HepG2 (cell line): ENCODE measurements around the gene CDC42SE2. TPM values are rescaled to one million over a fixed set of nuclear protein-coding genes. Genes with fewer than 3 reads are reported as not detected.

Experiments
- ATAC-seq: fragments of 200-7000 bp; cut with Tn5 transposase; 3 replicates; pipeline ENCODE4 v1.9.1; 2020; ENCODE audit warnings: mild to moderate bottlenecking, moderate library complexity
- BruUV-seq: library from RNA; stranded (reverse); fragments of 400-500 nt; replicated peaks from 2 replicates; lab custom pipeline; 2021; lab: Mats Ljungman, UMichigan
- CTCF ChIA-PET: fragments of 300-600 bp; formaldehyde crosslinking; extraction: SDS; loops from one replicate; lab custom pipeline; 2021; ENCODE audit warnings: low total read pairs, inconsistent platforms, low intra/inter-chr PET ratio; lab: Yijun Ruan, JAX
- POLR2A ChIA-PET: fragments of 350-600 bp; sonication (Branson Sonifier 250); formaldehyde crosslinking; loops from one replicate; lab custom pipeline; 2020; ENCODE audit warnings: antibody characterized with exemption, inconsistent platforms; lab: Yijun Ruan, JAX
- DNase-seq: peaks from one replicate; pipeline ENCODE4 v3.0.0-alpha.2; 2015; ENCODE audit warnings: low spot score
- FAIRE-seq: peaks from 3 replicates; lab custom pipeline; 2011; peaks lifted over from hg19 to GRCh38; lab: Jason Lieb, UNC
- H2AFZ ChIP-seq: one replicate; pipeline ENCODE4 v1.6.1; 2011; ENCODE audit warnings: low read length, inconsistent platforms
- H3K27ac ChIP-seq: fragments of 300-600 bp; 3 replicates; pipeline ENCODE4 v1.8.0; 2011; ENCODE audit warnings: mixed run types, mild to moderate bottlenecking, mixed read lengths, low read length, inconsistent platforms; ENCODE audit not compliant: insufficient read depth; ENCODE audit errors: extremely low read length
- H3K27me3 ChIP-seq, 2 experiments: fragments of 200-600 bp in 1 of 2; 2 replicates in 1 of 2; 3 replicates in 1 of 2; pipeline versions ENCODE4 v1.6.0 to v1.8.0; 2011; ENCODE audit warnings: low read length in 2 of 2, mild to moderate bottlenecking in 2 of 2, moderate library complexity in 2 of 2, inconsistent platforms in 1 of 2; ENCODE audit not compliant: insufficient read depth in 2 of 2, control insufficient read depth in 1 of 2
- H3K36me3 ChIP-seq, 2 experiments: fragments of 200-600 bp in 1 of 2; replicated peaks in 1 of 2; 2 replicates in 1 of 2; 3 replicates in 1 of 2; pipeline versions ENCODE4 v1.5.1 to v1.8.0; 2011; ENCODE audit warnings: low read length in 2 of 2, inconsistent platforms in 1 of 2; ENCODE audit not compliant: insufficient read depth in 2 of 2, control insufficient read depth in 1 of 2
- H3K4me1 ChIP-seq: 2 replicates; pipeline ENCODE4 v1.5.1; 2012; ENCODE audit warnings: low read length, inconsistent platforms; ENCODE audit not compliant: insufficient read depth
- H3K4me2 ChIP-seq: 2 replicates; pipeline ENCODE4 v1.6.0; 2011; ENCODE audit warnings: low read depth, low read length, inconsistent platforms
- H3K4me3 ChIP-seq, 3 experiments: fragments of 200-600 bp in 1 of 3; sonication (generic), shearing (Covaris generic) in 1 of 3; replicated peaks in 1 of 3; 2 replicates each; pipeline ENCODE4 v1.5.1; 2011 to 2016; ENCODE audit warnings: low read length in 3 of 3, inconsistent platforms in 2 of 3, low read depth in 2 of 3, mild to moderate bottlenecking in 2 of 3, control low read depth in 1 of 3, mixed read lengths in 1 of 3; ENCODE audit not compliant: insufficient read depth in 1 of 3
- H3K79me2 ChIP-seq: one replicate; pipeline ENCODE4 v1.6.1; 2011; ENCODE audit warnings: low read length, inconsistent platforms; ENCODE audit not compliant: insufficient read depth
- H3K9ac ChIP-seq: 2 replicates; pipeline ENCODE4 v1.6.0; 2011; ENCODE audit warnings: mild to moderate bottlenecking, low read depth, low read length, inconsistent platforms; ENCODE audit not compliant: insufficient read depth
- H3K9me3 ChIP-seq: 2 replicates; pipeline ENCODE4 v1.5.1; 2012; ENCODE audit warnings: mild to moderate bottlenecking, low read length
- H4K20me1 ChIP-seq: 2 replicates; pipeline ENCODE4 v1.6.0; 2011; ENCODE audit warnings: inconsistent platforms, mild to moderate bottlenecking, low read length, moderate library complexity; ENCODE audit not compliant: insufficient read depth
- CREB3 ChIP-seq: sonication (generic); formaldehyde crosslinking; IDR thresholded peaks from 2 replicates; pipeline ENCODE4 v1.5.0; 2020; ENCODE audit warnings: missing genetic modification reagents
- E2F5 ChIP-seq: sonication (generic); formaldehyde crosslinking; conservative IDR thresholded peaks from 2 replicates; pipeline ENCODE4 v1.4.0; 2020; ENCODE audit warnings: missing genetic modification reagents
- JUNB ChIP-seq: sonication (generic); formaldehyde crosslinking; IDR thresholded peaks from 2 replicates; pipeline ENCODE4 v1.8.0; 2022; ENCODE audit warnings: missing genetic modification reagents, mild to moderate bottlenecking, borderline replicate concordance
- PAF1 ChIP-seq: IDR thresholded peaks from 2 replicates; pipeline ENCODE4 v1.6.1; 2016; ENCODE audit warnings: missing genetic modification reagents, missing compliant biosample characterization
- RFX1 ChIP-seq: fragments of 450-650 bp; IDR thresholded peaks from 2 replicates; pipeline ENCODE4 v1.6.1; 2017
- RNF219 ChIP-seq: sonication (generic); formaldehyde crosslinking; IDR thresholded peaks from 2 replicates; pipeline ENCODE4 v1.5.0; 2020; ENCODE audit warnings: mild to moderate bottlenecking, missing genetic modification reagents
- ZNF224 ChIP-seq: sonication (generic); formaldehyde crosslinking; IDR thresholded peaks from 2 replicates; pipeline ENCODE4 v1.5.0; 2020; ENCODE audit warnings: mild to moderate bottlenecking, missing genetic modification reagents
- ZNF343 ChIP-seq: sonication (generic); formaldehyde crosslinking; IDR thresholded peaks from 2 replicates; pipeline ENCODE4 v1.4.0; 2020; ENCODE audit warnings: mild to moderate bottlenecking, missing genetic modification reagents
- ZNF577 ChIP-seq: sonication (generic); formaldehyde crosslinking; IDR thresholded peaks from 2 replicates; pipeline ENCODE4 v1.4.0; 2020; ENCODE audit warnings: mild to moderate bottlenecking, low read depth, missing genetic modification reagents, borderline replicate concordance
- ZNF619 ChIP-seq: sonication (generic); formaldehyde crosslinking; IDR thresholded peaks from 2 replicates; pipeline ENCODE4 v1.4.0; 2020; ENCODE audit warnings: mild to moderate bottlenecking, missing genetic modification reagents
- ZNF777 ChIP-seq: sonication (generic); formaldehyde crosslinking; IDR thresholded peaks from 2 replicates; pipeline ENCODE4 v1.4.0; 2020; ENCODE audit warnings: missing genetic modification reagents
- WGBS: methylation state at CpG from one replicate; pipeline ENCODE4 v1.1.6; 2017; ENCODE audit warnings: low lambda C conversion rate; 5-methylcytosine and 5-hydroxymethylcytosine counted together
- in situ Hi-C: cut with HindIII; loops from 2 replicates; pipeline ENCODE4 v1.10.0; 2017; ENCODE audit warnings: low pct_unique_long_range_greater_than_20kb; ENCODE audit not compliant: extremely low pct_ligation_motif_present
- intact Hi-C: fragments of 100-400 bp; cut with micrococcal nuclease; formaldehyde crosslinking; loops from one replicate; pipeline ENCODE4 v1.10.0; 2022; ENCODE audit not compliant: unreplicated experiment
- polyA plus RNA-seq, 8 experiments: library from polyadenylated mRNA; depleted of rRNA in 3 of 8; stranded (reverse) in 7 of 8; unstranded in 1 of 8; fragments of >200 nt; fragmentation: Illumina TruSeq in 4 of 8; extraction: Trizol in 4 of 8; gene quantifications; 2 replicates each; pipeline versions ENCODE4 v1.2.1 to v1.2.3, GENCODE V29; 2011 to 2016; ENCODE audit warnings: low read depth in 4 of 8, missing spikeins in 1 of 8, mixed read lengths in 1 of 8; ENCODE audit not compliant: insufficient read depth in 1 of 8
- total RNA-seq, 5 experiments: library from RNA; depleted of rRNA; stranded (reverse); fragments of >200 nt; fragmentation: Illumina TruSeq; extraction: Trizol; gene quantifications; 2 replicates each; pipeline ENCODE4 v1.2.3, GENCODE V29; 2016; ENCODE audit warnings: low read depth in 1 of 5
- TF ChIP-seq, protein P1 (sequence below): sonication (generic); formaldehyde crosslinking; IDR thresholded peaks from 2 replicates; pipeline ENCODE4 v1.4.0; 2020; ENCODE audit warnings: missing genetic modification reagents, borderline replicate concordance

The CDC42SE2 gene
- total and polyA plus RNA-seq, 2 of the 13 experiments (the other 11 are each of a cell fraction or from before 2014, with no cell fraction given), result 19.6 to 25.0 TPM

GRCh38 chr5:131272307-131272706, 8.5 kb downstream of the CDC42SE2 start:
- no TSS peak for BruUV-seq
- Histone ChIP-seq H4K20me1 (peaks cover 8% of the 10 kb centered on the region; the same call in 1 of the 2 replicates), H3K9ac (no peak overlapping the region), H3K27me3 (no peaks in the 10 kb centered on the region), H3K79me2 (peaks cover 78% of the 10 kb centered on the region), H3K4me1 (peaks cover 8% of the 10 kb centered on the region; the same call in 1 of the 2 replicates), H3K36me3 (no peaks in the 10 kb centered on the region), H3K4me3 (no peak overlapping the region), H3K27ac (no peak overlapping the region), H3K9me3 (no peaks in the 10 kb centered on the region), H3K4me2 (no peak overlapping the region), H2AFZ (no peak overlapping the region)
- no peak for DNase-seq
- 95% methylated on average over 5 of the region's 5 CpGs for WGBS
- no peak for FAIRE-seq
- POLR2A ChIA-PET, result no interaction called here
- intact Hi-C loops (no loop called here), in situ Hi-C loops (no loop called here)
- no peak for ATAC-seq
- CTCF ChIA-PET, result no interaction called here
- TF ChIP-seq PAF1 (CRISPR knock-in tag) (no peak), ZNF343 (CRISPR knock-in tag) (no peak), ZNF619 (CRISPR knock-in tag) (no peak), CREB3 (CRISPR knock-in tag) (no peak), JUNB (no peak), RFX1 (no peak), ZNF224 (CRISPR knock-in tag) (no peak), RNF219 (CRISPR knock-in tag) (no peak), ZNF777 (CRISPR knock-in tag) (no peak), ZNF577 (CRISPR knock-in tag) (no peak), E2F5 (no peak)
- TF ChIP-seq, protein P1, sequence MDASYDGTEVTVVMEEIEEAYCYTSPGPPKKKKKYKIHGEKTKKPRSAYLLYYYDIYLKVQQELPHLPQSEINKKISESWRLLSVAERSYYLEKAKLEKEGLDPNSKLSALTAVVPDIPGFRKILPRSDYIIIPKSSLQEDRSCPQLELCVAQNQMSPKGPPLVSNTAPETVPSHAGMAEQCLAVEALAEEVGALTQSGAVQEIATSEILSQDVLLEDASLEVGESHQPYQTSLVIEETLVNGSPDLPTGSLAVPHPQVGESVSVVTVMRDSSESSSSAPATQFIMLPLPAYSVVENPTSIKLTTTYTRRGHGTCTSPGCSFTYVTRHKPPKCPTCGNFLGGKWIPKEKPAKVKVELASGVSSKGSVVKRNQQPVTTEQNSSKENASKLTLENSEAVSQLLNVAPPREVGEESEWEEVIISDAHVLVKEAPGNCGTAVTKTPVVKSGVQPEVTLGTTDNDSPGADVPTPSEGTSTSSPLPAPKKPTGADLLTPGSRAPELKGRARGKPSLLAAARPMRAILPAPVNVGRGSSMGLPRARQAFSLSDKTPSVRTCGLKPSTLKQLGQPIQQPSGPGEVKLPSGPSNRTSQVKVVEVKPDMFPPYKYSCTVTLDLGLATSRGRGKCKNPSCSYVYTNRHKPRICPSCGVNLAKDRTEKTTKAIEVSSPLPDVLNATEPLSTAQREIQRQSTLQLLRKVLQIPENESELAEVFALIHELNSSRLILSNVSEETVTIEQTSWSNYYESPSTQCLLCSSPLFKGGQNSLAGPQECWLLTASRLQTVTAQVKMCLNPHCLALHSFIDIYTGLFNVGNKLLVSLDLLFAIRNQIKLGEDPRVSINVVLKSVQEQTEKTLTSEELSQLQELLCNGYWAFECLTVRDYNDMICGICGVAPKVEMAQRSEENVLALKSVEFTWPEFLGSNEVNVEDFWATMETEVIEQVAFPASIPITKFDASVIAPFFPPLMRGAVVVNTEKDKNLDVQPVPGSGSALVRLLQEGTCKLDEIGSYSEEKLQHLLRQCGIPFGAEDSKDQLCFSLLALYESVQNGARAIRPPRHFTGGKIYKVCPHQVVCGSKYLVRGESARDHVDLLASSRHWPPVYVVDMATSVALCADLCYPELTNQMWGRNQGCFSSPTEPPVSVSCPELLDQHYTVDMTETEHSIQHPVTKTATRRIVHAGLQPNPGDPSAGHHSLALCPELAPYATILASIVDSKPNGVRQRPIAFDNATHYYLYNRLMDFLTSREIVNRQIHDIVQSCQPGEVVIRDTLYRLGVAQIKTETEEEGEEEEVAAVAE (CRISPR knock-in tag), result no peak
